ENCODE results near the gene PCDHGA7. TPM values are rescaled to one million over a fixed set of nuclear protein-coding genes. Genes with fewer than 3 reads are reported as not detected.
"Not testable (repeated sequence)": the region's sequence is repeated elsewhere in the genome, so short reads cannot be mapped to it uniquely, and the experiment has no call there.

The PCDHGA7 gene
- total RNA-seq, 1 experiment from 2014 or later: 1.6 TPM

- no peak for TF ChIP-seq ZNF671 (CRISPR knock-in tag; IDR thresholded peaks at IDR 0.05)
- no peak for TF ChIP-seq CDX4 (CRISPR knock-in tag; IDR thresholded peaks at IDR 0.05; ENCODE audit: borderline replicate concordance)
- TF ChIP-seq ATF2 (CRISPR knock-in tag; IDR thresholded peaks at IDR 0.05; ENCODE audit: borderline replicate concordance, low read depth): no peak
- TF ChIP-seq EMX1 (CRISPR knock-in tag; IDR thresholded peaks at IDR 0.05): no peak
- TF ChIP-seq FOXJ3 (CRISPR knock-in tag; IDR thresholded peaks at IDR 0.05; ENCODE audit: borderline replicate concordance): no peak
- TF ChIP-seq ZSCAN18 (CRISPR knock-in tag; IDR thresholded peaks at IDR 0.05): no peak
- no peak for TF ChIP-seq GRHL2 (CRISPR knock-in tag; IDR thresholded peaks at IDR 0.05; ENCODE audit: insufficient replicate concordance, severe bottlenecking)
- no peak for TF ChIP-seq JAZF1 (CRISPR knock-in tag; IDR thresholded peaks at IDR 0.05)
These were observed 7.9 kb upstream of the PCDHGA7 start (continued) for GRCh38 chr5:141374627-141375026.

GRCh38 chr5:141375444-141376155 is 6.9 kb upstream of the PCDHGA7 start:
- peak; percentile 41 for ATAC-seq
- CTCF ChIA-PET: interaction anchor here (0.6 to 2.6 kb wide), 6 partner anchors 12 to 188 kb away, joined by 3 to 19 read pairs (median 6); partner anchors contain the start of genes PCDHGA10 and PCDHGB4
- H3K27me3 Mint-ChIP-seq (ENCODE audit: low read depth); H3K4me1 Mint-ChIP-seq; POLR2A ChIA-PET; DNase-seq (ENCODE audit: low spot score); H3K4me3 Mint-ChIP-seq; H3K27ac Mint-ChIP-seq: not testable (repeated sequence)
- Mint-ChIP-seq H3K36me3 (peaks cover 54% of the 10 kb centered on the region), H3K9me3 (peaks cover 53% of the 10 kb centered on the region)
- TF ChIP-seq CTCF (IDR thresholded peaks at IDR 0.05): 0 out of 2 replicates have a peak, but pooled peaks have one; percentile 21

GRCh38 chr5:141383345-141383744 is 803 bp downstream of the PCDHGA7 start:
- peaks cover 33% of the 10 kb centered on the region for H3K36me3 Mint-ChIP-seq
- CTCF ChIA-PET: interaction anchor here (0.8 to 1.9 kb wide), 10 partner anchors 13 to 248 kb away, joined by 3 to 5 read pairs (median 4); partner anchors contain the start of genes PCDHB14, PCDHB15, PCDHB5 and PCDHGA10
- DNase-seq (ENCODE audit: low spot score): no peak

More at GRCh38 chr5:141383345-141383744, 803 bp downstream of the PCDHGA7 start:
- H3K27ac Mint-ChIP-seq: no peak overlapping the region
- H3K27me3 Mint-ChIP-seq (ENCODE audit: low read depth): peaks cover 20% of the 10 kb centered on the region
- POLR2A ChIA-PET: no interaction called here
- peak overlapping the region; percentile 84 for H3K4me3 Mint-ChIP-seq
- no peak for ATAC-seq
- TF ChIP-seq PRDM15 (CRISPR knock-in tag; IDR thresholded peaks at IDR 0.05) (no peak), FOXP4 (CRISPR knock-in tag; IDR thresholded peaks at IDR 0.05) (no peak), GRHL2 (CRISPR knock-in tag; IDR thresholded peaks at IDR 0.05; ENCODE audit: insufficient replicate concordance, severe bottlenecking) (no peak), ZNF423 (CRISPR knock-in tag; IDR thresholded peaks at IDR 0.05) (no peak), FOXJ3 (CRISPR knock-in tag; IDR thresholded peaks at IDR 0.05; ENCODE audit: borderline replicate concordance) (no peak)
- 0 out of 2 replicates have a peak, but pooled peaks cover under 1% of the 10 kb centered on the region for H3K4me1 Mint-ChIP-seq
- H3K9me3 Mint-ChIP-seq: peaks cover 44% of the 10 kb centered on the region

Measured in WTC11 (cell line).